SH-SY5Y (cell line): Measurements from ENCODE around the gene SLITRK3.

Experiments
- GATA2 ChIP-seq: IDR thresholded peaks from 2 replicates; pipeline ENCODE4 v1.6.1; 2011; ENCODE audit warnings: mild to moderate bottlenecking, low read depth, low read length
- GATA3 ChIP-seq: IDR thresholded peaks from 2 replicates; pipeline ENCODE4 v1.6.1; 2011; ENCODE audit warnings: low read depth, mild to moderate bottlenecking, low read length, moderate library complexity

- no peak for TF ChIP-seq GATA2
- no peak for TF ChIP-seq GATA3
Observed at GRCh38 chr3:165211721-165212120, 15.5 kb upstream of the SLITRK3 start.
